Suprapubic skin (tissue), 4 donors: ENCODE measurements around the gene RTN4IP1.

Experiments used
- EP300 ChIP-seq: sonication (generic); formaldehyde crosslinking; IDR thresholded peaks from one replicate; pipeline ENCODE4 v1.6.1; 2017; ENCODE audit warnings: antibody characterized with exemption
- POLR2A ChIP-seq, 2 donors: fragments of 450-650 bp; IDR thresholded peaks; one replicate each; pipeline ENCODE4 v1.6.1; 2017; ENCODE audit warnings: antibody characterized with exemption in 2 of 2, mild to moderate bottlenecking in 2 of 2, moderate library complexity in 2 of 2
- POLR2AphosphoS5 ChIP-seq, 3 donors: sonication (generic); formaldehyde crosslinking; IDR thresholded peaks; one replicate each; pipeline ENCODE4 v1.6.1; 2017; ENCODE audit warnings: antibody characterized with exemption in 3 of 3
- TF ChIP-seq, protein P1 (sequence below), 2 donors: fragments of 200-600 bp in 1 of 2; fragments of 450-650 bp in 1 of 2; sonication (generic) in 1 of 2; IDR thresholded peaks; one replicate each; pipeline ENCODE4 v1.5.1; 2016 to 2019; ENCODE audit warnings: antibody characterized with exemption in 2 of 2, mild to moderate bottlenecking in 1 of 2, moderate library complexity in 1 of 2

DNA sequence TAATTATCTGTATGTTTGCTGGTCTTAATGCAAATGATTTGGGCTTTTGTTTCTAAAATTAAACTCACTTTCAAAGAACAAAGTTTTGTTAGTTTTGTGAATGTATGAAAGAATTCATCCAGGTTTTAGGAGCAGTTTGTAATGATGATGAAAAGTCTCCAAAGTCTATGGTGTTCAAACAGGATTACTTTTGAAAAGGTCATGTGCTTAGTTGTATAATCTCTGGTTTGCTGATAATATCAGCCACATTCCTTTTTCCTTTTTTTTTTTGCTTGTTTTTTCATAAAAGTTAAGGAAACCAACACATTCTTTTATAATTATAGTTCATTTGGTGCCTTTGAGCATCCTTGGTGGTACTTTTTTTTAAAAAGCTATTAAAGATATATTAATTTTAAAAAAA, 88.9 kb downstream of the RTN4IP1 start:
- TF ChIP-seq, protein P1, sequence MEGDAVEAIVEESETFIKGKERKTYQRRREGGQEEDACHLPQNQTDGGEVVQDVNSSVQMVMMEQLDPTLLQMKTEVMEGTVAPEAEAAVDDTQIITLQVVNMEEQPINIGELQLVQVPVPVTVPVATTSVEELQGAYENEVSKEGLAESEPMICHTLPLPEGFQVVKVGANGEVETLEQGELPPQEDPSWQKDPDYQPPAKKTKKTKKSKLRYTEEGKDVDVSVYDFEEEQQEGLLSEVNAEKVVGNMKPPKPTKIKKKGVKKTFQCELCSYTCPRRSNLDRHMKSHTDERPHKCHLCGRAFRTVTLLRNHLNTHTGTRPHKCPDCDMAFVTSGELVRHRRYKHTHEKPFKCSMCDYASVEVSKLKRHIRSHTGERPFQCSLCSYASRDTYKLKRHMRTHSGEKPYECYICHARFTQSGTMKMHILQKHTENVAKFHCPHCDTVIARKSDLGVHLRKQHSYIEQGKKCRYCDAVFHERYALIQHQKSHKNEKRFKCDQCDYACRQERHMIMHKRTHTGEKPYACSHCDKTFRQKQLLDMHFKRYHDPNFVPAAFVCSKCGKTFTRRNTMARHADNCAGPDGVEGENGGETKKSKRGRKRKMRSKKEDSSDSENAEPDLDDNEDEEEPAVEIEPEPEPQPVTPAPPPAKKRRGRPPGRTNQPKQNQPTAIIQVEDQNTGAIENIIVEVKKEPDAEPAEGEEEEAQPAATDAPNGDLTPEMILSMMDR (IDR thresholded peaks at IDR 0.05): no peak
- TF ChIP-seq POLR2AphosphoS5 (IDR thresholded peaks at IDR 0.05) (no peak), POLR2A (IDR thresholded peaks at IDR 0.05) (no peak), EP300 (no peak)
